Stimulated activated naive CD4-positive, alpha-beta T cell (primary cell): Measurements from ENCODE around the gene COA8.
A peak's percentile ranks its signal among the peaks of the same experiment; 100 is the strongest.

ENCODE experiments used
- DNase-seq, 6 experiments: peaks; one replicate each; lab custom pipeline; 2025; lab: John Stamatoyannopoulos, UW

Gene COA8, protein sequence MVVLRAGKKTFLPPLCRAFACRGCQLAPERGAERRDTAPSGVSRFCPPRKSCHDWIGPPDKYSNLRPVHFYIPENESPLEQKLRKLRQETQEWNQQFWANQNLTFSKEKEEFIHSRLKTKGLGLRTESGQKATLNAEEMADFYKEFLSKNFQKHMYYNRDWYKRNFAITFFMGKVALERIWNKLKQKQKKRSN

DNA sequence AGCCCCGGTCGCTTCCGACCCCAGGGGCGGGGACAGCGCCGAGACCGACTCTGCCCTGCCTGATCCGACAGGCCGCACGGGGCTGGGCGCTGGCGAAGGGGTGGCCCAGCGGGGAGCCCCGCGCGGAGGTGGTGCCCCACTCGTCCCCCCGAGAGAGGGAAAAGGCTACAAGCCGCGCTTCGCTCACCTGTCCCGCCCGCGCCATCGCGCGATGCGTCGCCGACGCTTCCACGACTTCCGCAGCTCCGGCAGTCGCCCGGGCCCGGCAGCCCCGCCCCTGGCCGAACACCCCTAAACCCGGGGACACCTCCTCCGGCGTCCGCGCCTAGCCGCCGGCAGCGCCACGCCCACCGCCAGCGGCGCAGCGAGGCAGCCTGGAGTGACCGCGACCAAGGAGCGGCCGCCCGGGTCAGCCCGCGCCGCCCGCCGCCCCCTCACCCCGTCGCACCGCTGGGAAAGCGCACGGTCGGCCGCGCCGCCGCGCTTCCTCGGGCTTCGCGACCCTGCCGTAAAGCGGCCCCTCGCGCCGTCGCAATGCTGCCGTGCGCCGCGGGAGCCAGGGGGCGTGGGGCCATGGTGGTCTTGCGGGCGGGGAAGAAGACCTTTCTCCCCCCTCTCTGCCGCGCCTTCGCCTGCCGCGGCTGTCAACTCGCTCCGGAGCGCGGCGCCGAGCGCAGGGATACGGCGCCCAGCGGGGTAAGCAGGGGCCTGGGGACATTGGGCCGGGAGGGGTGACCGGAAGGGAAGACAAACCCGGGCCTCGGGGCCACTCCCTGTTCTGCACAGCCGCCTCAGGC lies at the start of gene COA8, which contains the start of gene BAG5:
COA8 (plus strand) TSS at position 532 of the 797 bp plus-strand sequence; CDS start at position 574, 42 bp downstream.
BAG5 (minus strand) TSS at position 229 of the 797 bp plus-strand sequence. CDS start 1,493 bp downstream, outside the sequence.
- DNase-seq: peak; percentile 68 to 97 (median 87)

DNA sequence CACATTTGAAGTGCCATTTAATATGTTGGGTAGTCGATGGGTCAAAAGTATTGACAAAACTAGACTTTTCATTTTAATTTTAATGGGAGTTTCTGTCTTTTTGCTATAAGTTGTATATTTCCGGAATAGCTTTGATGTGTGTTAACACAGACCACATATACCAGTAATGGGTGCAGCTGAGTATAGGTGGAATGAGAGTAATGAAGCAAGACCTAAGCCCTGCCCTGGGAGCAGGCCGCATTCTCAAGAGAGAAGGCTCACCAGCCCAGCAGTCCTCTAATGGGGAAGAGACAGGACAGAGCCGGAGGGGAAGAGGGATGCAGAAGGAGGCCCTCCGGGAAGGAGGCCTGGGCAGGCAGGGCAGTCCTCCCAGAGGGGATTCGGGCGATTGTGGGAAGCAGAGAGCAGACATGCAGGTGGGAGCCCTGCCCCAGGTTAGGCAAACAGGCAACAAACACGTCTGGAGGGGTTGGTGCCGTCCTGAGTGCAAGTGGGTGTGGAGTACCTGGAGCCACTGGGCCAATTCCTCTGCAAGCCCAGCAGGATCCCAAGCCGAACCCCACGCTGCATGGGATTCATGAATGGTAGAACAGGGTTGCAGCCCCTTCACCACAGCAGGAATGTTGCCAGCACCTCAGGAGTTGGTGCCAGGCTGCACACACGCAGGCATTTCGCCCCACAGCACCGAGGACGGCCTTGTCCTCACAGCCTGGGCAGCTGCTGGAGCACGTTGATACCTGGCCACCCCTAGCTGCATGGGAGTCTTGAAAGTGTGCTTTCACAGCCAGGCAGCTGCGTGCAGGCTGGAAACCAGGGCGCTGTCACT lies 48.0 kb upstream of the COA8 start:
- no peak for DNase-seq

DNA sequence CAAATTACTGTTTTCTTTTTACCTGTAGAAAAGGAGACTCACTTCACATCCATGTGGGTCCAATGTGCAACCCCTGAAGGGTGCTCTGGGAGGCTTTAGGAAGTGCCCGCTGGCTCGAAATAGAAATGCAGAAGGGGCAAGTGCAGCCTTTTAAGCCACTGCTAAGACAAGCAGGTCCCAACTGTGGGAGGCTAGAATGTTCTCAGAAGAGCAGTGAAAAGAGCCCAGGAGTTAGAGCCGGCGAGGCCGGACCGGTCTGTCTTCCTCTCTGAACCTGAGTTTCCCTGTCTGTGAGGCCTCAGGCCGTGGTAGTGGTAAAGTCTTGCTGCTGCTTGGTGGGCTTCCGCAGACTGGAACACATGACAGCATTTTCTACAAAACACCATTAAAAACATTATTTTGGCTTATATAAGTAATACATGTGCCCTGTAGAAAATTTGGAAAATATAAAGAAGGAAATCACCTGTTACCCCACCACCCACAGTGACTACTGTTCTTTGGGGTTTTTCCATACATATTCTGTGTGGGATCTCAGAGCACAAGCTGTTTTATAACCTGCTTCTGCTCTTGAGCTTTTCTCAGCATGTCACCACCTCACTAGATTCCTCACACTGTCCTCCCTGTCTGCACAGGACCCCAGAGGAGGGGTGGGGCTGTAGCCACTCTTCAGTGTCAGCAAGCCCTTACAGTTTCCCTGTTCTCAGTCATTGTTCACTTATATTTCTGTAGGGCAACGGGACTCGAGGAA lies 46.2 kb upstream of the COA8 start:
- DNase-seq: no peak

DNA sequence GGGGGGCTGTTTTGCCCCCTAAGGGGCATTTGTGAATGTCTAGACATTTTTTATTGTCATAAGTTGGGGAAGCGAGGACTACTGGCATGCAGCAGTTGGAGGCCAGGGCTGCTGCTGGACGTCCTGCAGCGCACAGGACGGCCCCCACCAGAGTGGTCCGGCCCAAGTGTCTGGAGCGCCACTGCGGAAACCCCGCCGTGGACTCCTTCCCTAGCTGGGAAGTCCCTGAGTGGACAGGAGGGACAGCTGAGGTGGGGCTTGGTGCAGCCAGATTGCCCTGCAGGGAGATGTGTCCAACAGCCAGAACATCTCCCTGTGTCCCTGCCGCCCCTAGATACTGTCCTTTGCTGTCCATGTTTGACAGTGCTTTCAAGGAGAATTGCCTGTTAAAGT lies 45.6 kb upstream of the COA8 start:
- DNase-seq: no peak

DNA sequence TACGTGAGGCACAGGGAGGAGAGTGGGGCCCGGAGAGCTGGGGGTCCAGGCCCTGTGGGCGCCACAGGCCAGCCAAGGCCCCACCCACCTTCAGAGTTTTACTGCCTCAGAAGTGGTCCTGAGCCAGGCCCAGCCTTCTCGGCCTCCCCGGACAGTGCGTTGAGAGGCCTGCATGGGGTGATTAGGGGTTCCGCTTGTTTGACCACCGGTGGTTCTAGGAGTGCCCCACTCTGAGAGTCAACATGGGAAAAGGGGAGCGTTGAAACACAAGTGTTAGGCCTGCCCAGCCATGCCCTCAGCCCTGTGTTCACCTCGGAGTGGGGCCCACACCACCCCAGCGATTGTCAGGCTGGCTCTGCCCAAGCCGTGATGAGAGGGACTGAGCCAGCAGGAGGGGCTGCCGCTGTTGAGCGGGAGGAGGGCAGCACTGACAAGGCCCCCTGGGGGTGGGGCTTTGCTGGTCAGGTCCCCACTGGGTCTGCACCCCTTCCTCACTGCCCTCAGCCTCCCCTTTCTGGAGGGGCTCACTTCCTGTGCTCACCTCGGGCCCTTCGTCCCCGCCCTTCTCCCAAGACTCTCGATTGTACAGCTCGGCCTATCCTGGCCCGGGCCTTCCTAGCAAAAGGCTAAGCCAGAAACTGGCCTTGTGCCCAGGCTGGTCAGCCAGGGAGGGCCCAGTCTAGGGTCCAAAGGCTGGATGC lies 44.9 kb upstream of the COA8 start:
- DNase-seq: no peak

DNA sequence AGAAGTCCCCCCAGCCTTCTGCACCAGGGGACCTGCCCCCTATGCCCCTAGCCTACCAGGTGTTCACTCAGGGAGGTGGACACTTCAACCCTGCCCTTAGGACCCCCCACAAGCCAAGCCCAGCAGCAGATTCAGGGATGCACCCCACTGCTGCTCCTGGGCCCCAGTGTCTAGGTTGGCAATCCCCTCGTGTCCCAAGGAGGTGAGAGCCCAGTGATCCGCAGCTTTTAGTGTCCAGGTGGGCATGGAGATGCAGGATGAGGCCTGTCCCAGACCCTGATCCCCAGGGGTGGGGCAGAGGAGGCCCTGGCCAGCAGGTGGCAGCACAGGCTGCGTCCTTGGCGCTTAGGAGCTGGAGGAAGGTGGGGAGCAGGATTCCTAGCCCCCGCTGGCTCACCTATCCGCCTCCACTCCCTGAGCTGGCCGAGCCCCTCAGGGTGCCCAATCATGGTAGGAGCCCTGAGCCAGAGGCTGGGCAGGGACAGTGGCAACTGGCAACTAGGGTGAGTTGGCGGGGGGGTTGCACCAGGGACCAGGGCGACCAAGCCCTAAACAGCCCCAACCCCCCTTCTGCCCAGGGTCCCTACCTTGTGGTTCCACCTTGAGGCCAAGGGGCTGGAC lies 44.2 kb upstream of the COA8 start:
- DNase-seq: peak in 5 of 6 experiments; percentile 31 to 63 (median 44)

DNA sequence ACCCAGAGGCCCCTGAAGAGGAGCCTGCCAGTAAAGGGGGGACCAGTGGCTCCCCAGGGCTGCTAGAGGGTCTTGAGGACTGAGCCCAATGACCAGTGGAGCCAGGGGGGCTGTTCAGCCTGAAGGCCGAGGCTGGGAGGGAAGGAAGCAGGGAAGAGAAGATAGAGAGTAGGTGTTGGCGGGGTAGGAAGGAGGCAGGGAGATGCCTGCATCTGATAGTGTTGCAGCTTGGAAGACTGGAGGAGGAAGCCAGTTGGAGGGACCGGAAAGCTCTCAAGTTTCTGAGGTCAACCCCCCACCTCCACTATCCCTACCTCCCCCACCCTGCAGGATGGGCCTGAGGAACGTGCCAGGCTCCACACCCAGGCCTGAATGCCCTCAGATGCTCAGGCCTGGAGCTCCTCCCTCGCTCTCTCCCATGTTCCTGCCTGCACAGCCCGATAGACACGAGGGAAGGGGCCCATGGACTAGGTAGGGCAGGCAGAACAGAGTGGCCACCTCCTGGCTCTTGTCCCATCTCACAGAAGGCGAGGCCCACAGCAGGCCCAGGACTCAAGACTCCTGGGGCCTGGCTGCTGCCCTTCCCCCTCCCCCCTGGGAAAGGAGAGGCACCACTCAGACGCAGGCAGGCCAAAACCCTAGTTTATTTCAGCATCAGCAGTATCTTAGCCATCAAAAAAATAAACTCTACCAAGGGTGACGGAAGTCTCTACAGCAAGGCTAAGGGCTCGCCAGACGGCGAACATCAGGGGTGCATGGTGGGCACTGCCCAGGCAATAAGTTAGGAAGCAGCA lies 43.5 kb upstream of the COA8 start:
- peak in 1 of 6 experiments; percentile 24 for DNase-seq

DNA sequence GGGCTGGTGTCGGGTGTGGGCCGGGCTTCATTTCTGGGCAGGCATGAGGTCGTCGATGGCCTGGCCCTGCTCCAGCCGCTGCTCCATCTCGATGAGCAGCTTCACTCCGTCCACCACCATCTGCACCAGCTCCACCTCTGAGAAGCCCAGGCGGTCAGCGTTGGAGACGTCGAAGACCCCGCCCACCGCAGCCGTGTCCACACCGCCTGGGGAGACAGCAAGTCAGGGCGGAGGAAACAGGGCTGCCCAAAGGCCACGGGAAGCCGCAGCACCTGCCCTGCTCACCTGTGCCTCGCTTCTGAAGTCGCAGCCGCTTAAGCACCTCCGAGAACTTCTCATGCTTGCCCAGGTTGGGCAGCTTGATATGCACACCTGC lies 42.9 kb upstream of the COA8 start:
- no peak for DNase-seq

DNA sequence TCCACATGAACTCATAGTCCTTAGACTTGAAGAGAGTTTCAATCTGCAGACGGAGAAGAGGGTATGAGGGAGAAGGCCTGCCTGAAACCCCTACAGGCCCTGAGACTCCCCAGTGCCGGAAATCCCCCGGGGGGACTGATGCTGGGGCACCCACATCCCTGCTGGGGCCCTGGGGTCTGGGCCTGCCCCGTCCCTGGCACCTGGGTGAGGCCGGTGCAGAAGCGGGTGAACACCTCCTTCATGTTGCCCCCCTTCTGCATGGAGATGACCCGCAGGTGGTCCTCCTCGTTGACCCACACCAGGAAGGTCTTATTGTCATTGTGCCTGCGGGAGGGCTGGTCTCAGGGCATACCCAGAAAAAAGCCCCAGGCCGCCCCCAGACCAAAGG lies 42.5 kb upstream of the COA8 start:
- DNase-seq: no peak

DNA sequence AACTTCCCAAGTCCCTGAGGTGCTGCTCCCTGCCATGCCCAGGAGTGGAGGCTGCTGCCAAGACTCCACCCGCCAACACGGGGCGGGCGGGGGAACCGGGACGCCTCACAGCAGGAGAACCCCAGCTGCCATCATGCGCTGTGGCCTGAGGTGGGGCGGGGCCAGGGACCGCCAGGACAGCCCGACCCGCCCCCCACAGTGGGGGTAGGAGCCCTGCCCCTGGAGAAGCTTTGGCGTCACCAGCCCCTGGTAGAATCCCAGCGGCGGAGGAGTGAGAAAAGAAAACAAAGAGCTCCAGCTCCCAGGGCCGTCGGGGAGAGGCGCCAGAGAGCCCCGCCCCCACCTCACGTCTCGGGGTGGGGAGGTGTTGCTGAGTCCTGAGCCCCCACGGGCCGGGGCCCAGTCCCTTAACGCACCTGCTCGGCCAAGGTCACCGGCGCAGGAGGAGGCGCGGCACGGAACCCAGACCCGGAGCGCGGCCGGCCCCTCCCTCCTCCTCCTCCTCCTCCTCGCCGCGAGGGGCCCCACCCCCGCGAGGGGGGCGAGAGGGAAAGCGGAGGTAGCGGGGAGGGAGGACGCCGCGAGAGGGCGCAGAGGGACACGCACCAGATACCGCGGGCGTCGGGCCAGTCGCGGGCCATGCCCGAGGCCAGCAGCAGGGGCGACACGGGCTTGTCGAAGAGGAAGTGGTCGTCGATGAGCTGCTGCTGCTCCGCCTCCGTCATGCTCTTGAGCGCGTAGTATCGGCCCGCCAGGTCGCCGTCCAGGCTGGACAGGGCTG lies 41.9 kb upstream of the COA8 start:
- DNase-seq: peak; percentile 30 to 64 (median 62)

DNA sequence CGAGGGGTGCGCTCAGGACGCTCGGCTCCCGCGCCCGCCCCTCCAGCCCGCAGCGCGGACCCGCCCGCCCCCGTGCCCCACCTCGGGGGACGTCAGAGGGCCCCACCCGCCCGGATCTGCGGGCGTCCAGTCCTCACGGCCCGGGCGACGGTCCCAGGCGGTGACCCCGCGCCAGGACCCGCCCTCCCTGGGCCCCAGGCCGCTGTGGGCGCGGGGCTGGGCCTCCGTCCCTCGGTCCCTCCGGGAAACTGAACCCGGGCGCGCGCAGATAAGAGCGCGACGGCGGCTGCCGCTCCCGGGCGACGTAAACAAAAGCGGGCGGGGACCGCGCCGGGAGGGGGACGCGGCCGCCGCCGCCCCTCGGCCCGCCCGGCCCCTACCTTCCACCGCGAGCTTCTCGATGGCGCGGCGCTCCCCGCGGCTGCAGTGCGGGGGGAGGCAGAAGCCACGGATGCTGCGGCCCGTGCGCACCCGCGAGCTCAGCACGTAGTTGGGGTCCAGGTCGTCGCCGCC lies 41.3 kb upstream of the COA8 start:
- DNase-seq: peak in 2 of 6 experiments; percentile 24 to 30

DNA sequence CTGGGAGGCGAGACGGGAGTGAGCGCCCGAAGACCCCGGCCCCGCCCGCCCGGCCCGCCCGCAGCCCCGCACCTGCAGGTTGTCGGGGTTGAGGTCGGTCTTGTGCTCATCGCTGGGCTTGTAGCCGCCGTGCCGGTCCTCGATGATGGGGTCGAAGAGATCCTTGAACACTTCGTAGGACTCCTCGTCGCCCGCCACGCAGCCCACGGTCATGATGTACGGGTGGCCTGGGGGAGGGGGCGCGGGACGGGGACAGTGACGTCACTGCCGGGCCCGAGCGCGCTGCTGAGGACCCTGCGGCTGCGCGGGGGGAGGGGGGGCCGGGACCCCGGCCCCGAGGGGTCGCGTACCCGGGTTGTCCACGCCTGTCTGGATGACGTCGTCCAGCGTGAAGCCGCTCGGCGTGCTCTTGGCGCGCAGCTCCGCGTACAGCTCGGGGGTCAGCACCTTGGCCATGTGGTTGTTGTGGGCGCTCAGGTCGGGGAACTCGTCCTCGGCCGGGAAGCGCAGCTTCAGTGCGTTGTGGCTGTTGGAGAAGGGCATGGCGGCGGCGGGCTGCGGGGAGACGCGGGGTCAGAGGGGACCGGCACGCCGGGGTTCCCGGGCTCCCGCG lies 40.7 kb upstream of the COA8 start:
- DNase-seq: peak in 2 of 6 experiments; percentile 30 to 37

DNA sequence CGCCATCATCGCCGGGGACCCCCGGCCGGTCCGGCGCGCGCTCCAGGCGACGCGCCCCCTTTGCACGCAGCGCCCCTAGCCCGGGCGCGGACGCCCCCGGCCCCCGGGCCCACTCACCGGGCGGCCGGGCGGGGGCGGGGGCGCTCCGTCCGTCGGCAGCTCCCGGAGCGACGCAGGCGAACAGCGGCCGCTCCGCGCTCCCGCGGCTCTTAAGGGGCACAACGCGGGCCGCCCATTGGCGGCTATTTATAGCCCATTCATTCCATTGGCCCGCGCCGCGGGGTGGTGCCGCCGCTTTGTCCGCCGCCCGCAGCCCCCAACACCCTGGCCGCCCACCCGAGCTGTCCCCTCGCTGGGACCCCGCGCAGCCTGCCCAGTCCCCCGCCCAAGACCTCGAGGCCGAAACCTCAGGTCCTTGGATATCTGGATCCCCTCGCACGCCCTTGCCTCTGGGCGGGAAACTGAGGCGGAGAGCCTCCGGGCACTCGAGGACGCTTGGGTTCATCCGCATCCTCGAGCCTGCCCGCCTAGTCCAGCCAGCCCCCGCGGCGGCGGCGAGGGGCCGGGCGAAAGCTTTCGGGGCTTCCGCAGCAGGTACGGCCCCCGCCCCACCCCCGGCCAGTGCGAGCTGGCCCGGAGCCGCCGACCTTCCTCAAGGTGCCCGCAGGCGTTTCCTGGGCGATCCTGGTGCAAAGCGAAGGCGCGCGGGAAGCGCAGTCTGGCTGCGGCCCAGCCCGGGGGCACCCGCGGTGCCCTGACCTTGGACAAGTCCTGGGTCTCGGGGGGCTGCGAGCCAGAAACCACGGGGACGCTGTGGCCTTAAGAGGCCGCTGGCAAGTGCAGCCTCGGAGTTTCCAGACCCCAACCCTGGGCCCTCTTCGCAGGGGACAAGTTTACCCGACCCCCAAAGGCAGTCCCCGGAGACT lies 39.8 kb upstream of the COA8 start, which contains the start of gene CKB:
CKB (minus strand) TSS at position 182 of the 926 bp plus-strand sequence. CDS start 337 bp downstream, outside the sequence.
- no peak for DNase-seq

DNA sequence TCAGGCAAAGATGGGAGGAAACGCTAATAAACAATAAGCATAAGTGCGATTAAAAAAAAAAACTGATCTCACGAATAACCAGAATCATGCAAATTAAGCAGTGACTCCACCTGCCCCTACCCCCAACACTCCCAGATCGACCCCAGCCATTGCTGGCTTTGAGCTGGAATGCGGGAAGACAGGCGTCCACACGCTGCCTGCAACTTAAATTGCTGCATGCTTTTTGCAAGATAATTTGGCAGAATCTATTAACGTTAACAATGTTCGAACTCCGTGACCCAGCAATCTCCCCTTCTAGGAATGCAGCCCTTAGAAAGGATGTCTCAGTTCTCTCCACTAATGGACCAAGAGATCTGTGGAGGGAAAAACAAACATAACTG lies 39.2 kb upstream of the COA8 start:
- DNase-seq: no peak

DNA sequence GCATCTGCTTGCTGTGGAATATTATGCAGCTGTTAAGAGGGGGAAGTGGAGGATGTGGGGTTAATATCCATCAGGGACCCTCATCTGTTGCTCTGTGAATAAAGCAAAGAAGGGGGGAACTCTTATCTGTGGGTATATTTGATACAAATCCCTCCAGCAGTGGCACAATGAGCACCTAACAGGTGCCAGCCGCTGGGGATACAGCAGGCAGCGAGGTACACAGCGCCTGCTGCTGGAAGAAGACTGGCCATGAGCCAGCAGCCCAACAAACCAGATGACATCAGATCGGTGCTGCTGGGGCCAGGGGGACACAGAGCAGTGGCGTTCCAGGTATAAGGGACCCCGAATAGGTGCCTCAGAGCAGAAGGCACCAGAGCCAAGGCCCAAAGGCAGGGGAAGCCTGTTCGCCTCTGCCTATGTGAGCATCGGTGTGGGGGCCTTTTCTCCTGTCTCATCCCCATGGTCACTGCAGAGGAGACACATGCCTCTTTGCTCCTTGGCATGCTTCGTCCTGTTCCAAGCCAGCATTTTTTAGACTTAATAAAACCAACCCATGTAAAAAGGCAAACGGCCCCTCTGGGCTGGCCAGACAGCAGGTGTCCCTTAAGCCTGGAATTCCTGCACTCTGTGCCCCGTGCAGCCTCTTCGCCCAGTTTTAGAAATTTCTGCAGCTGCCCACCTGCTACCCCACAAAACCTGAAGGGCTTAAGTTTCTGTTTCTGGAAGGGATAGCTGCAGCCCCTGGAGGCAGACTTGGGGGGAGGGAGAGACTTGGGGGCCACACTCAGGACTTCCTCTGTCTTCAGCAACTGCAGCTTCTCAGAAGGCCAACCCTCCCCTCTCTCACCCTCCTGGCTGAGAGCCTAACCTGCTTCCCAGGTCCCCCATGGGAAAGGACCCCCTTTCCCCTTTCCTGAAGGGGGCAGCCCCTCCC lies 38.5 kb upstream of the COA8 start:
- DNase-seq: no peak
